HS-5 (cell line): ENCODE measurements around the gene CDH13.

Experiments
- DNase-seq: peaks from one replicate; pipeline ENCODE4 v3.0.0-alpha.2; 2012; ENCODE audit warnings: low read depth

CDH13 gene

GRCh38 chr16:82748026-82748425 lies 121.3 kb downstream of the CDH13 start:
- DNase-seq: no peak

GRCh38 chr16:82750068-82750467 lies 123.3 kb downstream of the CDH13 start:
- DNase-seq: no peak

GRCh38 chr16:82751020-82751419 lies 124.3 kb downstream of the CDH13 start:
- no peak for DNase-seq

- no peak for DNase-seq
These were observed 125.4 kb downstream of the CDH13 start for GRCh38 chr16:82752172-82752571.

GRCh38 chr16:82753821-82754220 lies 127.1 kb downstream of the CDH13 start:
- DNase-seq: no peak

- DNase-seq: no peak
These were observed 128.1 kb downstream of the CDH13 start for GRCh38 chr16:82754716-82755513.

GRCh38 chr16:82755570-82756282 lies 129.0 kb downstream of the CDH13 start:
- no peak for DNase-seq

- no peak for DNase-seq
These were observed 129.5 kb downstream of the CDH13 start for GRCh38 chr16:82756283-82756599.

- no peak for DNase-seq
These were observed 131.6 kb downstream of the CDH13 start for GRCh38 chr16:82758406-82758805.

- DNase-seq: no peak
These were observed 132.1 kb downstream of the CDH13 start for GRCh38 chr16:82758904-82759303.

GRCh38 chr16:82761236-82761635 lies 134.5 kb downstream of the CDH13 start:
- no peak for DNase-seq

GRCh38 chr16:82761858-82762257 lies 135.1 kb downstream of the CDH13 start:
- no peak for DNase-seq

GRCh38 chr16:82763371-82763770 lies 136.6 kb downstream of the CDH13 start:
- no peak for DNase-seq

- DNase-seq: no peak
These were observed 140.4 kb downstream of the CDH13 start for GRCh38 chr16:82767198-82767597.

- DNase-seq: no peak
These were observed 141.0 kb downstream of the CDH13 start for GRCh38 chr16:82767808-82768207.

GRCh38 chr16:82769845-82770244 lies 143.1 kb downstream of the CDH13 start:
- no peak for DNase-seq

- no peak for DNase-seq
These were observed 145.4 kb downstream of the CDH13 start for GRCh38 chr16:82772215-82772614.

GRCh38 chr16:82773018-82773417 lies 146.2 kb downstream of the CDH13 start:
- no peak for DNase-seq

- no peak for DNase-seq
These were observed 149.8 kb downstream of the CDH13 start for GRCh38 chr16:82776470-82777146.

GRCh38 chr16:82782715-82783251 lies 156.0 kb downstream of the CDH13 start:
- no peak for DNase-seq

GRCh38 chr16:82783933-82784572 lies 157.3 kb downstream of the CDH13 start:
- DNase-seq: no peak

- no peak for DNase-seq
These were observed 157.8 kb downstream of the CDH13 start for GRCh38 chr16:82784573-82784968.
